HepG2 (cell line): ENCODE measurements around the gene MMP25.

Source experiments
- ATF2 ChIP-seq: sonication (generic); formaldehyde crosslinking; IDR thresholded peaks from 2 replicates; pipeline ENCODE4 v1.4.0; 2020; ENCODE audit warnings: missing genetic modification reagents
- BRCA1 ChIP-seq: sonication (generic); formaldehyde crosslinking; IDR thresholded peaks from 2 replicates; pipeline ENCODE4 v1.4.0; 2020; ENCODE audit warnings: missing genetic modification reagents
- CTCF ChIP-seq: sonication (generic); formaldehyde crosslinking; IDR thresholded peaks from 2 replicates; pipeline ENCODE4 v1.5.0; 2020; ENCODE audit warnings: mild to moderate bottlenecking, missing genetic modification reagents, moderate library complexity
- EZH2 ChIP-seq: conservative IDR thresholded peaks from 2 replicates; pipeline ENCODE4 v1.6.1; 2012; ENCODE audit warnings: mild to moderate bottlenecking, low read depth, low read length, moderate library complexity
- GABPA ChIP-seq, 2 experiments: IDR thresholded peaks; 2 replicates each; pipeline ENCODE4 v1.6.1; 2011 to 2016; ENCODE audit warnings: low read depth in 2 of 2, low read length in 1 of 2, missing biosample characterization in 1 of 2, missing genetic modification characterization in 1 of 2
- GATA4 ChIP-seq: sonication (generic); IDR thresholded peaks from 2 replicates; pipeline ENCODE4 v1.6.1; 2016; ENCODE audit warnings: antibody characterized with exemption, low read depth, borderline replicate concordance
- RFX5 ChIP-seq: IDR thresholded peaks from 2 replicates; pipeline ENCODE4 v1.6.1; 2011; ENCODE audit warnings: low read depth, low read length, improper control_type of control experiment
- ZFP82 ChIP-seq: sonication (generic); formaldehyde crosslinking; IDR thresholded peaks from 2 replicates; pipeline ENCODE4 v1.5.1; 2020; ENCODE audit warnings: mild to moderate bottlenecking, missing genetic modification reagents, borderline replicate concordance

- TF ChIP-seq ZFP82 (CRISPR knock-in tag) (no peak), BRCA1 (no peak), ATF2 (no peak), RFX5 (no peak), GATA4 (no peak), EZH2 (no peak), GABPA (IDR thresholded peaks at IDR 0.05; ENCODE audit: low read depth, low read length) (no peak), GABPA (CRISPR knock-in tag; IDR thresholded peaks at IDR 0.05; ENCODE audit: low read depth) (no peak), CTCF (CRISPR knock-in tag) (no peak)
Observed at GRCh38 chr16:3068487-3068886, 22.1 kb downstream of the MMP25 start.
